ENCODE data around the gene SLC9A3.
"Not testable (repeated sequence)": the region's sequence is repeated elsewhere in the genome, so short reads cannot be mapped to it uniquely, and the experiment has no call there.

SLC9A3 gene

GRCh38 chr5:524234-524972 is at the start of gene SLC9A3:
Gene SLC9A3, minus strand, starts transcription at chr5:524449.
- no peak for DNase-seq

- DNase-seq, result no peak
Measured at GRCh38 chr5:573976-574375, 49.7 kb upstream of the SLC9A3 start.

- DNase-seq, result no peak
Measured at GRCh38 chr5:573206-573605, 49.0 kb upstream of the SLC9A3 start.

GRCh38 chr5:572398-573019 is 48.3 kb upstream of the SLC9A3 start:
- DNase-seq, result no peak

GRCh38 chr5:571791-572190 is 47.5 kb upstream of the SLC9A3 start:
- no peak for DNase-seq

GRCh38 chr5:570886-571285 is 46.6 kb upstream of the SLC9A3 start:
- no peak for DNase-seq

- no peak for DNase-seq
Measured at GRCh38 chr5:570446-570845, 46.2 kb upstream of the SLC9A3 start.

- DNase-seq, result no peak
Measured at GRCh38 chr5:569868-570361, 45.7 kb upstream of the SLC9A3 start.

- DNase-seq, result no peak
Measured at GRCh38 chr5:569358-569867, 45.2 kb upstream of the SLC9A3 start.

- DNase-seq, result no peak
Measured at GRCh38 chr5:568809-569208, 44.6 kb upstream of the SLC9A3 start.

GRCh38 chr5:568061-568781 is 44.0 kb upstream of the SLC9A3 start:
- no peak for DNase-seq

- no peak for DNase-seq
Measured at GRCh38 chr5:567664-568060, 43.4 kb upstream of the SLC9A3 start.

GRCh38 chr5:566636-567309 is 42.5 kb upstream of the SLC9A3 start:
- DNase-seq, result no peak

GRCh38 chr5:565782-566440 is 41.7 kb upstream of the SLC9A3 start:
- no peak for DNase-seq

- DNase-seq, result no peak
Measured at GRCh38 chr5:561408-561807, 37.2 kb upstream of the SLC9A3 start.

- DNase-seq, result no peak
Measured at GRCh38 chr5:560792-561166, 36.5 kb upstream of the SLC9A3 start.

- DNase-seq, result no peak
Measured at GRCh38 chr5:558871-559503, 34.7 kb upstream of the SLC9A3 start.

GRCh38 chr5:558326-558725 is 34.1 kb upstream of the SLC9A3 start:
- DNase-seq, result no peak

GRCh38 chr5:557917-558316 is 33.7 kb upstream of the SLC9A3 start:
- not testable (repeated sequence) for DNase-seq

GRCh38 chr5:556909-557441 is 32.7 kb upstream of the SLC9A3 start:
- no peak for DNase-seq

- DNase-seq, result no peak
Measured at GRCh38 chr5:555058-555623, 30.9 kb upstream of the SLC9A3 start.

Measured in NCI-H2081 treated with DMSO at 0.1 percent for 48 hours (cell line).